OCI-LY1 (cell line): Measurements from ENCODE around the gene TCF23.
"Not testable (repeated sequence)": the region's sequence is repeated elsewhere in the genome, so short reads cannot be mapped to it uniquely, and the experiment has no call there.

ENCODE experiments used
- H2AFZ ChIP-seq: fragments of 200-600 bp; sonication (generic), shearing (Covaris generic); 2 replicates; pipeline ENCODE4 v1.6.0; 2014; ENCODE audit warnings: antibody characterized with exemption, mild to moderate bottlenecking, low read length
- H3F3A ChIP-seq: fragments of 200-600 bp; sonication (generic), shearing (Covaris generic); 2 replicates; pipeline ENCODE4 v1.6.0; 2014; ENCODE audit warnings: mild to moderate bottlenecking, antibody characterized with exemption, low read length, moderate library complexity; ENCODE audit not compliant: insufficient read depth
- H3K27ac ChIP-seq: fragments of 200-600 bp; sonication (generic); 2 replicates; pipeline ENCODE4 v1.5.1; 2014; ENCODE audit warnings: low read length, mixed run types, mild to moderate bottlenecking, low read depth; ENCODE audit not compliant: poor library complexity, severe bottlenecking
- H3K27me3 ChIP-seq: fragments of 200-600 bp; sonication (generic); 2 replicates; pipeline ENCODE4 v1.6.0; 2014; ENCODE audit warnings: antibody characterized with exemption, mild to moderate bottlenecking, low read length, moderate library complexity; ENCODE audit not compliant: insufficient read depth
- H3K36me3 ChIP-seq: fragments of 200-600 bp; sonication (generic); 2 replicates; pipeline ENCODE4 v1.6.1; 2014; ENCODE audit warnings: mild to moderate bottlenecking, antibody characterized with exemption, low read length, moderate library complexity, mixed read lengths; ENCODE audit not compliant: insufficient read depth
- H3K4me1 ChIP-seq: fragments of 200-600 bp; sonication (generic); 2 replicates; pipeline ENCODE4 v1.5.1; 2014; ENCODE audit warnings: mild to moderate bottlenecking, low read length, moderate library complexity; ENCODE audit not compliant: insufficient read depth, severe bottlenecking
- H3K4me2 ChIP-seq: fragments of 200-600 bp; sonication (generic), shearing (Covaris generic); 2 replicates; pipeline ENCODE4 v1.6.1; 2014; ENCODE audit warnings: low read length
- H3K4me3 ChIP-seq: fragments of 200-600 bp; sonication (generic); 2 replicates; pipeline ENCODE4 v1.5.1; 2014; ENCODE audit warnings: low read length, low read depth, mild to moderate bottlenecking, mixed read lengths; ENCODE audit not compliant: poor library complexity, severe bottlenecking
- H3K79me2 ChIP-seq: fragments of 200-600 bp; shearing (Covaris generic); 2 replicates; pipeline ENCODE4 v1.6.1; 2016; ENCODE audit warnings: mixed run types, low read length, mixed read lengths; ENCODE audit not compliant: insufficient read depth
- H3K9ac ChIP-seq: fragments of 200-600 bp; sonication (generic), shearing (Covaris generic); 2 replicates; pipeline ENCODE4 v1.6.1; 2014; ENCODE audit warnings: mild to moderate bottlenecking, low read length, mixed read lengths
- H3K9me2 ChIP-seq: fragments of 200-600 bp; sonication (generic), shearing (Covaris generic); 2 replicates; pipeline ENCODE4 v1.6.1; 2014; ENCODE audit warnings: low read depth, mild to moderate bottlenecking, low read length, mixed read lengths
- H3K9me3 ChIP-seq: fragments of 200-600 bp; shearing (Covaris generic); 2 replicates; pipeline ENCODE4 v1.6.1; 2014; ENCODE audit warnings: low read length, mixed read lengths
- H4K20me1 ChIP-seq: fragments of 200-600 bp; sonication (generic), shearing (Covaris generic); 2 replicates; pipeline ENCODE4 v1.6.0; 2016; ENCODE audit warnings: mild to moderate bottlenecking, low read length; ENCODE audit not compliant: insufficient read depth
- EZH2 ChIP-seq: fragments of 200-600 bp; sonication (generic), shearing (Covaris generic); IDR thresholded peaks from 2 replicates; pipeline ENCODE4 v1.8.0; 2017; ENCODE audit warnings: borderline replicate concordance, mixed run types, mild to moderate bottlenecking, antibody characterized with exemption, low read length, moderate library complexity, mixed read lengths
- TF ChIP-seq, protein P1 (sequence below): fragments of 200-600 bp; sonication (generic), shearing (Covaris generic); IDR thresholded peaks from 2 replicates; pipeline ENCODE4 v1.5.1; 2017; ENCODE audit warnings: mild to moderate bottlenecking, antibody characterized with exemption, low read length, moderate library complexity, mixed read lengths

TCF23 gene

DNA sequence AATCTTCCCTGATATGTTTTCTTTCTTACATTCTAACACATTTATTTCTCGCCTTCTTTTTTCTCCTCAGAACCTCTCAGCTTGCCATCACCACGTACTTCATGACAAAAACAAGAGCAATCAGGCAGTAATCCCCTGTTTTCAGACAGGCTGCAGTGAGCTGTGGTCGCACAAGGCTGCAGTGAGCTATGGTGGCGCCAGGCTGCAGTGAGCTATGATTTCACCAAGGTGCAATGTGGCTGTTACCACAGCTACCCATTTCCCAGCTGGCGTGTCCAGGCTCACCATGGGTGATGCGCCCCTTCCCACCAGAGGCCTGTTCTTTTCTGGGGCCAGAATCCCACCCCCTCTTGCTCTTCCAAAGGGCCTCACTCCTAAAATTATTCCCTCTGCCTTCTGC is 25.8 kb downstream of the TCF23 start:
- H3K4me3 ChIP-seq, result no peak overlapping the region
- H3K79me2 ChIP-seq, result no peaks in the 10 kb centered on the region
- TF ChIP-seq, protein P1, sequence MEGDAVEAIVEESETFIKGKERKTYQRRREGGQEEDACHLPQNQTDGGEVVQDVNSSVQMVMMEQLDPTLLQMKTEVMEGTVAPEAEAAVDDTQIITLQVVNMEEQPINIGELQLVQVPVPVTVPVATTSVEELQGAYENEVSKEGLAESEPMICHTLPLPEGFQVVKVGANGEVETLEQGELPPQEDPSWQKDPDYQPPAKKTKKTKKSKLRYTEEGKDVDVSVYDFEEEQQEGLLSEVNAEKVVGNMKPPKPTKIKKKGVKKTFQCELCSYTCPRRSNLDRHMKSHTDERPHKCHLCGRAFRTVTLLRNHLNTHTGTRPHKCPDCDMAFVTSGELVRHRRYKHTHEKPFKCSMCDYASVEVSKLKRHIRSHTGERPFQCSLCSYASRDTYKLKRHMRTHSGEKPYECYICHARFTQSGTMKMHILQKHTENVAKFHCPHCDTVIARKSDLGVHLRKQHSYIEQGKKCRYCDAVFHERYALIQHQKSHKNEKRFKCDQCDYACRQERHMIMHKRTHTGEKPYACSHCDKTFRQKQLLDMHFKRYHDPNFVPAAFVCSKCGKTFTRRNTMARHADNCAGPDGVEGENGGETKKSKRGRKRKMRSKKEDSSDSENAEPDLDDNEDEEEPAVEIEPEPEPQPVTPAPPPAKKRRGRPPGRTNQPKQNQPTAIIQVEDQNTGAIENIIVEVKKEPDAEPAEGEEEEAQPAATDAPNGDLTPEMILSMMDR, result no peak
- no peak for TF ChIP-seq EZH2
- no peaks in the 10 kb centered on the region for H3F3A ChIP-seq
- H3K4me1 ChIP-seq, result peaks cover 8% of the 10 kb centered on the region
- no peak overlapping the region for H3K9ac ChIP-seq
- H2AFZ ChIP-seq, result no peak overlapping the region
- H3K27ac ChIP-seq, result no peak overlapping the region
- no peaks in the 10 kb centered on the region for H3K9me2 ChIP-seq
- no peaks in the 10 kb centered on the region for H3K27me3 ChIP-seq
- H3K36me3 ChIP-seq, result no peaks in the 10 kb centered on the region
- H4K20me1 ChIP-seq, result no peaks in the 10 kb centered on the region
- H3K4me2 ChIP-seq, result no peak overlapping the region
- H3K9me3 ChIP-seq, result no peaks in the 10 kb centered on the region

DNA sequence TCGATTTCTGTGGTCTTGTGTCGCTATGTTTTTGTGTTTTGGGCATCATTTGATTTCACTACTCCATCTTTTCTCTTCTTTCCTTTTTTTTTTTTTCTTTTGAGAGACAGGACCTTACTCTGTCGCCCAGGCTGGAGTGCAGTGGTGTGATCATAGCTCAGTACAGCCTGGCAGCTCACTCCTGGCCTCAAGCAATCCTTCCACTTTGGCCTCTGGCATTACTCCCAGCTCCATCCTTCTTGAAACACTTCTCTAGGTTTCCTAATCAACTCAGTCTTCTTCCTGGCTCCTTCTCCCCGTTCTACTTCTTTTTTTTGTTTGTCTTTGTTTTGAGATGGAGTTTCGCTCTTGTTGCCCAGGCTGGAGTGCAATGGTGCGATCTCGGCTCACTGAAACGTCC is 26.5 kb downstream of the TCF23 start:
- no peak overlapping the region for H3K4me3 ChIP-seq
- no peak overlapping the region for H2AFZ ChIP-seq
- no peaks in the 10 kb centered on the region for H3K36me3 ChIP-seq
- H3K9me2 ChIP-seq, result no peaks in the 10 kb centered on the region
- H3K27ac ChIP-seq, result no peak overlapping the region
- H3K9ac ChIP-seq, result no peak overlapping the region
- H4K20me1 ChIP-seq, result no peaks in the 10 kb centered on the region
- no peak overlapping the region for H3K4me2 ChIP-seq
- H3K4me1 ChIP-seq, result peaks cover 3% of the 10 kb centered on the region
- no peak for TF ChIP-seq EZH2
- TF ChIP-seq, protein P1, result no peak
- no peaks in the 10 kb centered on the region for H3F3A ChIP-seq
- H3K9me3 ChIP-seq, result no peaks in the 10 kb centered on the region
- H3K79me2 ChIP-seq, result no peaks in the 10 kb centered on the region
- no peaks in the 10 kb centered on the region for H3K27me3 ChIP-seq

DNA sequence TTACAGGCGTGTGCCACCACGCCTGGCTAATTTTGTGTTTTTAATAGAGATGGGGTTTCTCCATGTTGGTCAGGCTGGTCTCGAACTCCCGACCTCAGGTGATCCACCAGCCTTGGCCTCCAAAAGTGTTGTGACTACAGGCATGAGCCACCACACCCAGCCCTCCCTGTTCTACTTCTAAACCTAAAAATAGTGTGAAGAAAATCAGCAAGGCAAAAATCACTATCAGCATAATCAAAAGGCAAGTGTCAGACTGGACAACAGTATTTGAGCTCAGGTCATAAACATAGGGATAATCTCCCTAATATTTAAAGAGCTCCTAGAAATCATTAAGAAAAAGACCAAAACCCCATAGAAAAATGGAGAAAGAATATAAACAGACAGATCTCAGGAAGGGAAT is 27.0 kb downstream of the TCF23 start:
- not testable (repeated sequence) for H3K27ac ChIP-seq, H2AFZ ChIP-seq, H3K9me2 ChIP-seq, H3K4me3 ChIP-seq, H3K9ac ChIP-seq, H3K9me3 ChIP-seq, H3F3A ChIP-seq, H3K4me1 ChIP-seq, H4K20me1 ChIP-seq, H3K79me2 ChIP-seq, H3K4me2 ChIP-seq, H3K27me3 ChIP-seq, H3K36me3 ChIP-seq

DNA sequence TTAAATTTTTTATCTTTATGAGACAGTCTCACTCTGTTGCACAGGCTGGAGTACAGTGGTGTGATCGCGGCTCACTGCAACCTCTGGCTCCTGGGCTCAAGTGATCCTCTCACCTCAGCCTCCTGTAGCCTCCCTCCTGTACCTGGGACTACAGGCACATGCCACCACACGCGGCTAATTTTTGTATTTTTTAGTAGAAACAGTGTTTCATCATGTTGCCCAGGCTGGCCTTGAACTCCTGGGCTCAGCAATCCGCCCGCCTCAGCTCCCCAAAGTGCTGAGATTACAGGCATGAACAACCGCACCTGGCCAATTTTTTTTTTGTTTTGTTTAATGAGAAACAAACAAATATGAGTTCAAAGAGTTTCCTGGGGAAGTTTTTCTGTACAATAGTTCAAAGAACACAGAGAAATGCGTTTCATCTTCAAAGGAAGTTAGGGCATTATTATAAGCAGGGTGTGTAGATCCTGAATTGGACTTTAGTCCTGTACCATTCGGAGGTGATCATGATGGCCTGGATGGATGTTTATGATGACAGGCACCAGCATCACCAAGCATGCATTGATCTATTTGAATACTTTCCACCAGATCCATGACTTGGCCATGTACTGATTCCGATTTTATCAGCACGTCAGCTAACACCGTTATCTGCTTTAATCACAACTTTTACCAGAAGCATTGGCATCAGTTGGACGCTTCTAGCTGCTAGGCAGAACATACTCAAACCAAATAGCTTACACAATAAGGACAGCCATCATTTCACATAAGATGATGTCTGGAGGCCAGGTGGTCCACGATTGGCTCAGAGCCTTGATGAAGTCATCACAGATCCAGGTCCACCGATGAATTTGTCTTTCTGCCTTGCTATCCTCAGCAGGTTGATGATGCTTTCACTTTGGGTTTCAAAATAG is 28.9 kb downstream of the TCF23 start:
- Histone ChIP-seq H4K20me1 (no peaks in the 10 kb centered on the region), H3F3A (no peaks in the 10 kb centered on the region), H3K9ac (no peak overlapping the region), H3K9me2 (no peaks in the 10 kb centered on the region), H3K4me3 (no peak overlapping the region), H3K27ac (no peak overlapping the region), H3K4me1 (no peaks in the 10 kb centered on the region), H3K4me2 (no peak overlapping the region), H3K27me3 (no peaks in the 10 kb centered on the region), H3K79me2 (no peaks in the 10 kb centered on the region), H3K9me3 (no peaks in the 10 kb centered on the region), H3K36me3 (no peaks in the 10 kb centered on the region), H2AFZ (no peak overlapping the region)
- TF ChIP-seq EZH2, result no peak
- TF ChIP-seq, protein P1, result no peak
